HG03064 (cell line): ENCODE measurements around the gene FBXW9.
"Not testable (repeated sequence)": the region's sequence is repeated elsewhere in the genome, so short reads cannot be mapped to it uniquely, and the experiment has no call there.

ENCODE experiments used
- ATAC-seq: cut with Tn5 transposase; IDR thresholded peaks from one replicate; pipeline ENCODE4 v1.9.1; 2021; ENCODE audit warnings: low read depth; ENCODE audit not compliant: unreplicated experiment

The FBXW9 gene

GRCh38 chr19:12685831-12686230 is 10.6 kb downstream of the FBXW9 start:
- ATAC-seq: no peak

GRCh38 chr19:12681074-12681987 is 15.1 kb downstream of the FBXW9 start, which contains the start of gene DHPS:
Gene DHPS, minus strand, starts transcription at chr19:12681880. Its CDS starts 114 bp downstream, at chr19:12681766.
- peak; percentile 58 for ATAC-seq

GRCh38 chr19:12680034-12680433 is 16.4 kb downstream of the FBXW9 start:
- no peak for ATAC-seq

GRCh38 chr19:12678039-12678438 is 18.4 kb downstream of the FBXW9 start:
- ATAC-seq: not testable (repeated sequence)

- ATAC-seq: no peak
Observed at GRCh38 chr19:12676928-12677327, 19.5 kb downstream of the FBXW9 start.

- ATAC-seq: no peak
Observed at GRCh38 chr19:12676384-12676792, 20.0 kb downstream of the FBXW9 start.

GRCh38 chr19:12675940-12676339 is 20.5 kb downstream of the FBXW9 start:
- no peak for ATAC-seq

- no peak for ATAC-seq
Observed at GRCh38 chr19:12675399-12675798, 21.0 kb downstream of the FBXW9 start.

- no peak for ATAC-seq
Observed at GRCh38 chr19:12672744-12673143, 23.7 kb downstream of the FBXW9 start.

- no peak for ATAC-seq
Observed at GRCh38 chr19:12670159-12670928, 26.1 kb downstream of the FBXW9 start.

GRCh38 chr19:12669270-12670158 is 26.9 kb downstream of the FBXW9 start:
- ATAC-seq: no peak

GRCh38 chr19:12668932-12669269 is 27.5 kb downstream of the FBXW9 start:
- no peak for ATAC-seq

GRCh38 chr19:12668346-12668745 is 28.1 kb downstream of the FBXW9 start:
- no peak for ATAC-seq

GRCh38 chr19:12667731-12668302 is 28.6 kb downstream of the FBXW9 start:
- ATAC-seq: no peak

- ATAC-seq: peak; percentile 46
Observed at GRCh38 chr19:12666265-12667048, 30.0 kb downstream of the FBXW9 start, which contains the start of the genes MAN2B1 and WDR83. Gene MAN2B1, minus strand, starts transcription at chr19:12666742. Its CDS starts 41 bp downstream, at chr19:12666701. Gene WDR83, plus strand, starts transcription at chr19:12666807. Its CDS starts 2,984 bp downstream, at chr19:12669791.

- no peak for ATAC-seq
Observed at GRCh38 chr19:12665671-12666264, 30.7 kb downstream of the FBXW9 start.

- ATAC-seq: no peak
Observed at GRCh38 chr19:12665281-12665573, 31.2 kb downstream of the FBXW9 start.

- no peak for ATAC-seq
Observed at GRCh38 chr19:12664406-12665280, 31.8 kb downstream of the FBXW9 start.
